ENCODE measurements around the gene PDE6A.

The PDE6A gene

DNA sequence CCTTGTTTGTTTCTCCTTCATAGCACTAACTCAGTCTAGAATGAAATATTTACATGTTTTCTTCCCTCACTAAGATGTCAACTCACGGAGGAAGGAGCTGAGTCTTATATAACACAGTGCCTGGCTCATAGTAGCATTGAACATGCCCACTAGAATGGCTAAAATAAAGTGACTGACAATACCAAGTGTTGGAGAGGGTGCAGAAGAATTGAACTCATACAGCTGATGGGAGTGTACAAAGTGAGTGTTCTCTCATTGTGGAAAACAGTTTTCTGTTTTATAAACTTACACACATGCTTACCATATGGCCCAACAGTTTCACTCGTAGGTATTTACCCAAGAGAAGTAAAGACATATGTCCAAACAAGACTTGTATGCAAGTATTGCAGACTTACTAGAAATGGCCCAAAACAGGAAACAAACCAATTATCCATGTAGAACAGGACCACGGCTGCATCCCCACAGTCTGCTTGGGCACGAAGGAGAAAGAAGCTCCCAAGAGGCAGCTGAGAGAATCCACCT is 127.0 kb downstream of the PDE6A start:
- no peak for DNase-seq (ENCODE audit: low read depth in 2 of 2)

DNA sequence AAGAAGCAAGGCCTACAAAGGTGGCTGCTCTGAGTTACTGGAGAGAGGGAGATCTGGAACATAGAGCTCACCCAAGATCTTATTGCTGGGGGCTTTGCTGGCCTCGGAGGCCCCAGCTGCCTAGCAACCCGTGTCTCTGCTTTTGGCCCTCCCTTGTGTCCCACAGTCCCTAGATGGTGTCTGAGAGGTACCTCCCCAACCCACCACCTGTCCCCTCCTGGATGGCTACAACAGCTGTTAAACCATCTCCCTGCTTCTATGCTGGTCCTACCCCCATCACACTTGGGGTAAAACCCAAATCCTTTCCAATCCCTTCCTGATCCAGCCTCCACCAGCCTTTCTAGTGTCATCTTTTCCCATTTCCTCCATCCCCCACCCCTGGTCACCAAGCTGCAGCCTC is 127.9 kb downstream of the PDE6A start:
- DNase-seq (ENCODE audit: low read depth in 2 of 2) = no peak

DNA sequence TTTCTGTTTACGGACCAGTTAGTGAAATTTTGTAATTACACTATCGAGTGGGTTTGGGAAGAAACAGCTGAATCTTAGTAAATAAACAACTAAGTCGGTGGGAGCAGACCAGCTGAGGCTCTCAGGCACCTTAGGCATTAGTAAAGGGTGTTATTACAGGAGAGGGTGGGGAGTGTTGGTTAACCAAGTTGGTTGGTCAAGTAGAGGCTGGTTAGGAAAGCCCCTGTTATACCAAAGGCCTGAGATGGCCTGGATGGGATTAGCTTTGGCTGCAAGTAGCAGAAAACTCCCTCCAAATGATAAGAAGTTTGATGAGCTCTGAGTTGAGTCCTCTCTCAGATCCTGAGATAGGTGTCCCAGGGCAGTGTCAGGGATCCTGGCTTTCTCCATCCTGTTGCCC is 133.1 kb downstream of the PDE6A start:
- no peak for DNase-seq (ENCODE audit: low read depth in 2 of 2)

DNA sequence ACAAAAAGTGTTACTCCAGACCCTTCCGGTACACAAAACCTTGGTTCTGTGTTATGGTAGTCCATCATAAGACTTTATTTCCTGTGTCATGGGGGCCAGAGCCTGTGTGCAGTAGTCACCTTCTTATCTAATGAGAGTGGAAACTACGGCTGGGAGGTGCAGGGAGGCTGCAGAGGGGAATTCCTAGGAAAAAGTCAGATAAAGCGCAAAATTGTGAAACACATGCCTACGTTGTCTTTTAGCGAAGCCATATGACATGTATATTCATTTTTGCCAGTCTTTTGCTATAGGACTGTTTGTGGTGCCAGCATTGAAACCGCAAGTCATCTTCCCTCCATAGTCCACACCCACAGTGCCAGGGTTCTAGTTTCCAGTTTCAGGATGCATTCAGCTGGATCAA is 133.7 kb downstream of the PDE6A start:
- DNase-seq (ENCODE audit: low read depth in 2 of 2) = no peak

DNA sequence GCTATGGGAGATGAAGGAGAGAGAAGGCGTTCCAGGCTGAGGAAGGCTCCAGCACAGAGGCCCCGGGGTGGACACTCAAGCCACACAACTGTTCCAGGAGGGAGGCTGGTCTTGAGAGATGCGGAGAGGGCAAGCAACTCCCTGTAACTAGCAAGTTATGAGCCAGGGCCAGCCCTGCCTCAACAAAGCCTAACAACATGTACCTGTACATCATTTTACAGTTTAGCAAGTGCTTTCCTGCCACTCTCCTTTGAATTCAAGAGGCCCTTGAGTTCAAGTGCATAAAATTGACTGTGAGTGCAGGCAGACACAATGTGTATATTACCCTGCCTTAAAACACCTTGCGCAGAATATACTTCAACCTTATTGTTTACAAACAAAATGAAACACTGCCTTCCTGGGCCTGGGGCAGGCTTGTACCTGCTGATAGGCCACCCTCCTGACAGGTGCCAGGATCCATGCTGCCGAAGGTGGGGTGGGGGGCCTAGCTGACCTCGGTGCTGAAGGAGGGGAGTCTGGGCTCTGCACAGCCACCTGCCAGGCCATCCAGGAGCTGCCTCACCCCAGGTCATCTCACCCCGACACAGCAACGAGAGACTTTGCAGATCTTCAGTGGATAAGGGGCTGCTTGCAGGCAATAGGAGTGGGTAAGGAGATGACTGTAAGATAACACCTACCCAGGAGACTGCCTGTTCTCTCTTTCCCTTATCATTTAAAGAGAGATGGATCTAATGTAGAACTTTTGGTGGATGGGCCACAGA is 134.5 kb downstream of the PDE6A start:
- no peak for DNase-seq (ENCODE audit: low read depth in 2 of 2)

DNA sequence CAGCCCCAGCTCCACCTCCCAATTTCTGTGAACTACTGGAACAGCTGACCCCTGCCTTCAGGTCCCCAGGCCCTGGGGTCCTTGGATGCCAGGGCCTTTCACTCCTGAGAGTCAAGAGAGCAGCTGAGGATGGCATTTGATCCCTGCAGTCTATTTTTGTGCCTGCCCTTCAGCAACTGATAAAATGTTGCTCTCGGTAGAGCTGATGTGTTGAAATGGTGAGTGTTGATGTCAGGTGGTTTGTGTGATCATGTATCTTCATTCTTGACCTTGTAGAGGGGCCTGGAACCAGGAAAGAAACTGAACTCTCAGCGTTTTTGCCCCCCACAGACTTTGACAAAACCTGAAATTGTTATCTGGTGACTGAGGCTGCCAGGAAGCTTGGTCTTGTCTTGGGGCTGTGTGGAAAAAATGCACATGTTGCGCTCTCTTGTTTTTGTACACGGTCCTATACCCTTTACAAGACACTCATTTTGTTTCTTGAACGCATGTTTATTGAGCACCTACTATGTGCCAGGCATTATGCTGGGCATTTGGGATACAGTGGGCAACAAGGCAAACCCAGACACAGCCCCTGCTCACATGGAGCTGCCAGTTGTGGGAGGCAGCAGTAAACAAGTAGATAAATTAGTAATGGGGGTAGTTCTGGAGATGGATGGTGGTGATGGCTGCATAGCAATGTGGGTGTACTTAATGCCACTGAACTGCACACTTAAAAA is 136.2 kb downstream of the PDE6A start:
- no peak for DNase-seq (ENCODE audit: low read depth in 2 of 2)
